GM21619 (cell line): Measurements from ENCODE around the gene FGFR2.

ENCODE experiments used
- ATAC-seq: cut with Tn5 transposase; IDR thresholded peaks from one replicate; pipeline ENCODE4 v1.9.1; 2021; ENCODE audit not compliant: unreplicated experiment

The FGFR2 gene

DNA sequence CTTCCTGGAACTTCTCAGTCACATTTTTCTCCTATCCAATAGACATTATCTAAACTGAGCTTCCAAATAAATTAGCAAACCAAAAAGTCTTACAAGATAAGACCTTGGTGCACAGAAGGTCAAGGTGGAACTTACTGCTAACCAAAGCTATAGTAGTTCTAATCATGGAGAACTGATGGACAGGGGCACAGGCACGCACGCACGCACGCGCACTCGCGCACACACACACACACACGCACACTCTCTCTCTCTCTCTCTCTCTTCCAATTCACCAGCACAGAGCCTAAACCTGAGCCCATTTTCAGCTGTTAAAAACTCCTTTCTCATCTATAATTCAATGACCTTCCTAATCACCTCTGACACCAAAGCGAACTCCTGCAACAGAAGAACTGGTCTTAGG lies 7.5 kb downstream of the FGFR2 start:
- ATAC-seq, result no peak

DNA sequence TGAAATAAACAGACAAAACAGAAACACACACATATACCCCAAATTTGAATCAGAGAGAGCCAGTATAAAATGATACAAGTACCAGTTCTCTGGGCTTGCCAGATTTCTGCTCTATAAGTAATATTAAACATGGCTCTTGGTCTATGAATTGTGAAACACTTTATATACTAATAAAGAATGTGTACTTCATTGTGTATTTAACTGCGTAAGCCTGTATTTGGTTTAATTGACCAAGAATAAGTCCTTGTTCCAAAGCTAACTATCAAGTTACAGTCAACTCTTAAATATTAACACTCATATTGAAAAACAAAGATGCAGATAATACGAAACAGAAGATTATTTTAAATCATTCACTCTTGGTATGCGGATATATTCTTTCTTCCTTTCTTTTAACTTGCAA lies 8.7 kb downstream of the FGFR2 start:
- ATAC-seq, result no peak

DNA sequence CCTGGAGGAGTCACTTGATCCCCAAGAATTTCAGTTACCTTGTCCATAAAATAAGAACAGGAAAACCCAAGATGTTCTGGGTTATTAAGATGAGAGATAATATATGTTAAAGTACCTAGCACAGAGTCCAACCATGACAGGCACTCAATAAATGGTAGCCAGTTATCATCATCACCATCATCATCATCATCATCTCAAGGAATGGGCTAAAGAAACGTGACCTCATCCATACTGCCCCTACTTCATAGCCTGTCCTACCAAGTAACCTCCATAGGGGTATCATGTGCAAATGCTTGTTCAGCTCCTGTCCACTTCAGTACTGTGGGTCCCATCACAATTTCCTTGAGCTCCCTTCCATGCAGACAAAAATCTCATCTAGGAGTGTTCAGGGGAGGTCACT lies 14.4 kb downstream of the FGFR2 start:
- ATAC-seq, result no peak

GRCh38 chr10:121583258-121583657 lies 15.0 kb downstream of the FGFR2 start:
- ATAC-seq, result no peak

DNA sequence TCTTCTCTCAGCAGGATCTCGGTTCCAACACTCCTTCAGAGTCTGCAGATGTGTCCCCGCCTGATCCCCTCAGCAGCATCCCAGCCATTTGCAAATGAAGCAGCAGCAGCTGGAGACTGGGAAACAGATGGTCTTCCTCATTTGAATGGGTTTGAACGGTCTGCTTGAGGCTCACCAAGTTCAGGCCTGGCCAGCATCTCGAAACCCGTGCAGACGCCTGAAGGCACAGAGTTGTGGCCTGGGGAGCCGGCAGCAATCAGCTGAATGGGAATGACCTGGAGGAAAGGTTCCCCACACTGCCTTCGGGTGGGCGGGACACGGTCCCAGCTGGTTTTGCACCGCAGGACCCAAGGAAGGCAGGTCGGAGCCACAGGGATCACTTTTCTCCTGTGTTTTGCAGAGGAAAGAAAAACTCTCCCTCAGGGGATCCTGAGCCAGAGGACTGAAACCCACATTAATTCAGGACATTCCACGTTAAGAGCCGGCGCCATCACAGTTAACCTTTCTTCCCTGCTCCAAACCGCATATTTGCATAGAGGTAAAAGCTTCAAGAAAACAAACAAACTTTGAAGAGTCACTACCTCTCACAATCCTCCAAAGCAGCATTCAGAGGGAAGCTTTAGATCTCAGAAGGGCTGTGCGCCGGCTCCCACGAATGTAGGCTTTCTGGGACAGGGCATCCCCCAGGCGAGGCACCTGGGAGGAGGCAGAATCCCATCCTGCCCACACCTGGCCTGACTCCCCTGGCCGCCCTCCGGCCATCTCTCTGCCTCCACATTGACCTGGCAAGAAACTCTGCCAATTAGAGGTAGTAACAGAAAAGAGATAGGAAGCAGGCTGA lies 17.7 kb downstream of the FGFR2 start:
- no peak for ATAC-seq

- no peak for ATAC-seq
These were observed 18.6 kb downstream of the FGFR2 start for GRCh38 chr10:121579656-121580055.

- ATAC-seq, result no peak
These were observed 19.3 kb downstream of the FGFR2 start for GRCh38 chr10:121578965-121579364.

DNA sequence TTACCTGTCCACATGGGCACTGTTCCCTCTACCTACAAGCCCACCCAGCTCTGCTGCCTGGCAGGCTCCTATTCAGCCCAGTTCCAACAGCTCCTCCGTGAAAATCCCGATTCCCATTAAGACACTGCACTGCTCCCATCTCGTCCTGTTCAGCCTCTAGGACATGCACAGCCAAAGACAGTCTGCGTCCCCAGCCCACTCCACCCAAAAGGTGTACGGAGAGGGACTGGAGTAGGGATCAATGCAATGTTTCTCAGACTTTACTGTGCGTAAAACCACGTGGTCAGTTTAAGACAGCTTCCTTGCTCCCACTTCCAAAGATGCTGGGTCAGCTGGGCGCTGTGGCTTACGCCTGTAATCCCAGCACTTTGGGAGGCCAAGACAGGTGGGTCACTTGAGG lies 19.9 kb downstream of the FGFR2 start:
- no peak for ATAC-seq

DNA sequence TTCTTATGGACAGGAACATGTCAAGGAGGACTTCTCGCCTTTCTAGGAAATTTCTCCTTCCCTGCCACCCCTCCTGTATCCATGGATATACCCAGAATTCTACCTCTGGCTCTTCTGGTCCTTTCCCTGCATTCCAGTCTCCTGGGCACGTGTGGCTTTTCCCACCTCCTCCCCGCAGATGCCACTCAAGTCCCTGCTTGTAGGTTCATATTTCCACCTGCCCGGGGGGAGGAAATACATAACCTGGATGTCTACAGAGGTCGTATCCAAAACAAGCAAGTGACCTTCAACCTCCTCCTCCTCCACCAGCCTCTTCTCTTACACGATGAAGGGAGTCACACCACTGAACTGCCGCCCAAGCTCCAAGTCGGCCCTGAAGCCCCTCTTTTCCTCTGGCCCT lies 20.7 kb downstream of the FGFR2 start:
- ATAC-seq, result no peak

- no peak for ATAC-seq
These were observed 22.1 kb downstream of the FGFR2 start for GRCh38 chr10:121576139-121576538.

- no peak for ATAC-seq
These were observed 23.6 kb downstream of the FGFR2 start for GRCh38 chr10:121574519-121575166.

DNA sequence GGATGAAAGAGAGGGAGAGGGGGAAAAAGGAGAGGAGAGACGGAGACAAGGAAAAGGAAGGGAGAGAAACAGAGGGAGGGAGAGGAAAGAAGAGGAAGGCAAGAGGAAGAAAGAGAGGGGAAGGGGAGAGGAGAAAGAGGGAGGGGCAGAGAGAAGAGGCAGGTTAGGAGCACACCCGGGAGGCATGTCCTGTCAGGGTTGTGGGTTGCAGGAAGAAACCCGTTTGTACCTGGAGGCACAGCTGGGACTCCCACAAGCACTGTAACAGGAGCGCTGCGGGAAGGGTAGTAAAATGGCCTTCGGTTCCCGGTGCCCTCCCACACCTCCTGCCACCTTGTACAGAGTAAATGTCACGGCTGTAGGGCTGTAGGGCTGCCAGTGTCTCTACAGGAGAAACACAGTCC lies 24.7 kb downstream of the FGFR2 start:
- no peak for ATAC-seq

DNA sequence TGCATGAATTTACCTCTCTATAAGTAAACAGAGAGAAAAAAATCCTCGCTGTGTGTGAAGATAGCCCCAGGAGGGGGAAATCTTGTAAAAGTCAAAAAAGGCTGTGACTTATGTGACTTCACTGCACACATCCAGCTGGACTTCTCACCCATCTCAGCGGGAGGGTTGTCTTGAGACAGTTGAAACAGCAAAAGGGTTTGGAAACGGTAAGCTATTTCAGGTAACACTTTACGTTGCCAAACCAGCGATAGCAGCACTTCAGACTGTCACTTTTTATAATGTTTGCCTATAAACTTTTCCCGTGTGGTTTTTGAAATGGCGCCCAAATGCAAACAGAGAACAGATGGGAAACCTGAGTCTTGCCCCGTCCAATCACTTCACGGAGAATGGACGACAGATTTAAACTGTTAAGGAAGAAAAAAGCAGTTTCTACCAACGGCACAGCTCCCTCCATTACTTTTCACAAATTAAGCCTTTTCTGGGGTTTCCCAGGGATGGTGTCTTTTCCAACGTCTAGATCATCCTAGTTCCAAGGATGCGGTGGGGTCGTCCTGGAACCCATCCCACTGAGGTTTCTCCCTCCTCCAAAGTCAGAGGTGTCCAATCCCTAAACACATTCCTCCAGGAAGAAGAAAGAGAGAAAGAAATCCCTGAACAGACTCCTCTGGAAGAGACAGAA lies 25.2 kb downstream of the FGFR2 start:
- no peak for ATAC-seq

DNA sequence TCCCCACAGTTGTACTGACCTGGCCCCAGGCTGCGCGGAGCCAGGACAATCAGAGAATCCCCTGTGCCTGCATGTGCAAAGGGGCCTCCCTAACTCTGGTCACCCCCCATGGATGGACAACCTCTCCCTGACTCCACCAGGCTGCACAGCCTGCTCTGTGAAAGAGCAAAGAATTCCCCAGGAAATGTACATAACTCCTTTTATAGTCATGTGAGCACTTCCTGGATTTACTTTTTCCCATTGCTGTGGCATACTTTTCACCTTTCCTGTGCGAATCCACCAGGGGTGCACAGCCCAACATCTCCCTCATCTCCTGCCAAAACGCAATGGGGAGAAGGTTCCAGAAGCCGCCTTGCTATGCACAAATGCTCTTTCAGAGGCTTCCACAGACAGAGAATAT lies 27.9 kb downstream of the FGFR2 start:
- ATAC-seq, result no peak

- no peak for ATAC-seq
These were observed 30.0 kb downstream of the FGFR2 start for GRCh38 chr10:121568275-121568674.

- no peak for ATAC-seq
These were observed 30.7 kb downstream of the FGFR2 start for GRCh38 chr10:121567569-121567968.

GRCh38 chr10:121566755-121567154 lies 31.5 kb downstream of the FGFR2 start:
- no peak for ATAC-seq

DNA sequence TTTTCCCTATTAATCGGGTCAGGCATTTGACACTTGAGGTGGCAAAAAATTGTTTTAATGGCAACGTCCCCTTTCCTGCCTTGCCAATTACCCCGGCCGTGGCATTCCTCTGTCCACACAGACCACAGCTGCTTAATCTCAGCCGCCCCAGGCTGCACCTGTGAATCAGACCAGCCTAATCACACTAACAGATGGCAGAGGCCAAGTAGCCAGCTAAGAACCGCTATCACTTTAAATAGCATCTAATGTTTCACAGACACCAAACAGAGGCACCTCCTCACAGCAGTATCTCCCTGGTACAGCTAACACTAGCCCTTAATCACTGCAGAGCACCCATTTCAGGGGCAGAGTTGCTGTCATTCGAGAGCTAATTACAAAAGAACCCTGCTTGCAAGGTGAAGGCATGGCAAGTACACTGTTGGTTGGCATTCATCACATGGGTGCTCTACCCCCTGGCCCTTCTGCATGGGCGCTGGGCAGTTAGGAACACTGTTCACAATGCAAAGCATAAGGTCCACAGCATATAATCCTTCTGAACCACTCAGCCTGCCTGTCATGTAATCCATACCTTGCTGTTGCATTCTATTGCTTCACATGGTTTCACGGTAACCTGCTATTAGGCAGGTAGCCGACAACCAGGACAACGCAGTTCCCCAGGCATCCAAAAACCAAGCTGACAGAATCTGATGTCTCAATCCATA lies 38.8 kb downstream of the FGFR2 start:
- no peak for ATAC-seq

GRCh38 chr10:121558238-121558637 lies 40.0 kb downstream of the FGFR2 start:
- no peak for ATAC-seq

- ATAC-seq, result no peak
These were observed 41.2 kb downstream of the FGFR2 start for GRCh38 chr10:121556918-121557573.

DNA sequence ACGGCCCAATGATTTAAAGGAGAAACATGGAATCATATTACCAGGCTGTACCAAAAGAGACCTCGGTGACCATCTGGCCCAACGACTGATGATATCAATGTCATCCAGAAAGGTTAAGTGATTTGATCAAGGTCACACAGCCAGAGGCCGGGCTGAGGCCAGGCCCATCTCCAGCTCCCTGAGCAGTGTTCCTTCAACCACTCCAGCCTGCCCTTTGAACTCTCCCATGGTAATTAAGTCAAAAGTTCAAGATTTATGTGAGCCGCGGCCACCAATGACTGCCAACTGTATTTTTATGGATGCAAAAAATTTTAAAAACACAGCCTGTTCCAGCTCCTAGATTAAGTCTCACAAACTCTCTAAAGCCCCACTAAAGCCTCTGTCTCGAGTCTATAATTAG lies 41.8 kb downstream of the FGFR2 start:
- no peak for ATAC-seq
